ENCODE results near the gene ZNF92.

DNA sequence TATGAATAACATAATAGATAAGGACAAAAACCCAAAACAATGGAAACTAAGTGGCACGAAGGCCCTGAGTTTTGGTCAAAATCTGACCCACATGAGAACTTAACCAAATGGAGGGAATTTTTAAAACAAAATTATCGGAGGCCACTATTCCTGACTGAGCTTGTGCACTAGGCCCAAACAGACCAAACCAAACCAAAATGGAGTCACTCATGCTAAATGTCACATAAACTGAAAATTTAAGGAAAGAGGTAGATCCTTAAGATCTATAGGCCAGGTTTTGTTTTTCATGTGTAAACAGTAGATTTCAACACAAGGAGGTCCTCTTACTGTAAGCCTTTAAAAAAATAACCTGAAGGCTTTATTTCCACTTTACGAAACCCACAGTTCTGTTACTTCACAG lies 3.8 kb upstream of the ZNF92 start:
- TF ChIP-seq, protein P1, sequence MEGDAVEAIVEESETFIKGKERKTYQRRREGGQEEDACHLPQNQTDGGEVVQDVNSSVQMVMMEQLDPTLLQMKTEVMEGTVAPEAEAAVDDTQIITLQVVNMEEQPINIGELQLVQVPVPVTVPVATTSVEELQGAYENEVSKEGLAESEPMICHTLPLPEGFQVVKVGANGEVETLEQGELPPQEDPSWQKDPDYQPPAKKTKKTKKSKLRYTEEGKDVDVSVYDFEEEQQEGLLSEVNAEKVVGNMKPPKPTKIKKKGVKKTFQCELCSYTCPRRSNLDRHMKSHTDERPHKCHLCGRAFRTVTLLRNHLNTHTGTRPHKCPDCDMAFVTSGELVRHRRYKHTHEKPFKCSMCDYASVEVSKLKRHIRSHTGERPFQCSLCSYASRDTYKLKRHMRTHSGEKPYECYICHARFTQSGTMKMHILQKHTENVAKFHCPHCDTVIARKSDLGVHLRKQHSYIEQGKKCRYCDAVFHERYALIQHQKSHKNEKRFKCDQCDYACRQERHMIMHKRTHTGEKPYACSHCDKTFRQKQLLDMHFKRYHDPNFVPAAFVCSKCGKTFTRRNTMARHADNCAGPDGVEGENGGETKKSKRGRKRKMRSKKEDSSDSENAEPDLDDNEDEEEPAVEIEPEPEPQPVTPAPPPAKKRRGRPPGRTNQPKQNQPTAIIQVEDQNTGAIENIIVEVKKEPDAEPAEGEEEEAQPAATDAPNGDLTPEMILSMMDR (IDR thresholded peaks at IDR 0.05): no peak
- TF ChIP-seq POLR2A (IDR thresholded peaks at IDR 0.05): no peak
- no peak for TF ChIP-seq POLR2AphosphoS5 (IDR thresholded peaks at IDR 0.05)
